ENCODE data around the gene MADCAM1.
A peak's percentile ranks its signal among the peaks of the same experiment; 100 is the strongest.

MADCAM1 gene

GRCh38 chr19:508204-509150 is 12.2 kb downstream of the MADCAM1 start:
- DNase-seq: no peak

GRCh38 chr19:510606-511100 is 14.4 kb downstream of the MADCAM1 start:
- DNase-seq: peak; percentile 64

GRCh38 chr19:511101-511851 is 15.0 kb downstream of the MADCAM1 start:
- peak; percentile 87 for DNase-seq

- no peak for DNase-seq
Observed at GRCh38 chr19:512547-513365, 16.5 kb downstream of the MADCAM1 start.

- no peak for DNase-seq
Observed at GRCh38 chr19:513368-514165, 17.3 kb downstream of the MADCAM1 start.

GRCh38 chr19:514166-514663 is 17.9 kb downstream of the MADCAM1 start:
- no peak for DNase-seq

GRCh38 chr19:517721-518597 is 21.7 kb downstream of the MADCAM1 start:
- DNase-seq: no peak

- no peak for DNase-seq
Observed at GRCh38 chr19:518598-519231, 22.4 kb downstream of the MADCAM1 start.

GRCh38 chr19:519449-519865 is 23.2 kb downstream of the MADCAM1 start:
- DNase-seq: no peak

- no peak for DNase-seq
Observed at GRCh38 chr19:522726-523125, 26.4 kb downstream of the MADCAM1 start.

GRCh38 chr19:524062-524674 is 27.9 kb downstream of the MADCAM1 start:
- DNase-seq: no peak

- DNase-seq: no peak
Observed at GRCh38 chr19:525029-525428, 28.7 kb downstream of the MADCAM1 start.

- DNase-seq: no peak
Observed at GRCh38 chr19:525857-526419, 29.7 kb downstream of the MADCAM1 start.

GRCh38 chr19:530134-531008 is 34.1 kb downstream of the MADCAM1 start:
- no peak for DNase-seq

GRCh38 chr19:531009-531752 is 34.9 kb downstream of the MADCAM1 start:
- DNase-seq: peak; percentile 74

- no peak for DNase-seq
Observed at GRCh38 chr19:531753-532560, 35.7 kb downstream of the MADCAM1 start, which contains the start of gene CDC34. TSS of gene CDC34 (plus strand) at chr19:531760. CDS start at chr19:531932, 172 bp downstream.

Data from NCI-H2227 treated with DMSO at 0.1 percent for 48 hours (cell line).